ENCODE results near the gene ZDHHC14.

The ZDHHC14 gene

DNA sequence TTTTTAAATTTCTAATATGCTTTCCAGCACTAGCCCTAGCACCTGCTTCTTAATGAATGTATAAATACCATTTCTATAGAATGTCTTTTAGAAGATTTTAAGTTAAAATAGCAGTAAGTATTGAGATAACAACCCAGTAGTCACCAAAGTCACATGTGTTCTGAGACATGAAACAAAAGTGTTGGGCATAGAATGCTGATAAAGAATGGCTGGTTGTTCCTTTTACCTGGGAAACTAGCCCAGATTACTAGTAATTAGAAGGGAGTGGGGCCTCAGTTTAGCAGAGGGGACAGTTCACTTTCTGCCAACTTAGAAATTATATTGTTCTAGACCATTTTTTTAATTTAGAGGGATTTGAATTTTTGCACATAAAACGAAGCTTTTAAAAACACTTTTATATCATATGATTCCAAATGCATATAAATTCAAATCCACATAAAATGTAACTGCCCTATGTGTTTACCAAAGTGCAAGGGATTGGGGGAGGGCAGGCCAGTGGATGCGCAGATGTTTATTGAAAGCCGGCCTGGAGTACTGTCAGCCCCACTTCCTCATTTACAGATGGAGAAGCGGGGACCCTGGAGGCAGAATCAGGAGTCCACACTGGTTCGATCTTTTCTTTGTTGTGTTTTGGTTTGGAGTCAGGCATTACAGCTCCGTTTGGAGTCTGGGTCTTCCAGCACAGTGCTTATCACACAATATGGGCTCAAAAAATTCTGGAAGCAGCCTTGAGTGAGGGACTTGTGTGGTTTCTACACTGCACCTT lies 139.8 kb downstream of the ZDHHC14 start:
- DNase-seq: no peak

DNA sequence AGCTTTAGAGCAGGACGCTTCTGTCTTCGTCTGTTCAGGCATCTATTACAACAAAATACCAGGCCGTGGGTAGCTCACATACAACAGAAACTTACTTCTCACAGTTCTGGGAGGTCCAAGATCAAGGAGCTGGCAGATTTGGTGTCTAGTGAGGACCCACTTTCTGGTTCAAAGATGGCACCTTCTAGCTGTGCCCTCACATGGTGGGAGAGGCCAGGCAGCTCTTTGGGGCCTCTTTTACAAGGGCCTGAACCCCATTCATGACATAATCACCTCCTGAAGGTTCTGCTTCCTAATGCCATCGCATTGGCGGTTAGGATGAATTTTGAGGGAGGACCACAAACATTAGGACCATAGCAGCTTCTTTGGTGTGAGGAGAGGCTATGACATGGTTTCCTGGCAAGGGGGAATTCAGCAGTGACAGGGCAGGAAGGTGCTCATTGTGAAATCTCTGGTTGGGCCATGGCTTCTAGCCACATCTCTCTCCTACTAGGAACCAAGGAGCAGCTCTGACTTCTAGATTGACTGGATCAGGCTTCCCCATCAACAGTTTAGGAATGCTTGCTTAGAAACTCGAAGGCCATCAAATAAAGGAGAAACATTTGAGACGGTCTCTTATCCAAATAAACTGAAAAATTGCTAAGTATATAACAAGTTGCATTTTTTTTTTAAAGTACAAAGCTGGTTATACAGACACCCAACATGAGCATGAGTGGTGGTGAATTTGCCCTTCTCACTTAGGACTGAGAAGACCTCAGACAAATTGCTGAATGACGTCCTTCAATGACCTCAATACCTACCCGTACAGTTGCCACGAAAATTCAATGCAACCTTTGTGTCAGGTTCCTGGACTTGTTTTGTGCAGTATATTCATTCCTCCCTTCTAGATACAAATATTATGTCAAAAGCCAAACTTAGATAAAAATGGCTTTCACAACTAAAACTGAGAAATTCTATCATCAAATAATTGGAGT lies 140.7 kb downstream of the ZDHHC14 start:
- DNase-seq: no peak

DNA sequence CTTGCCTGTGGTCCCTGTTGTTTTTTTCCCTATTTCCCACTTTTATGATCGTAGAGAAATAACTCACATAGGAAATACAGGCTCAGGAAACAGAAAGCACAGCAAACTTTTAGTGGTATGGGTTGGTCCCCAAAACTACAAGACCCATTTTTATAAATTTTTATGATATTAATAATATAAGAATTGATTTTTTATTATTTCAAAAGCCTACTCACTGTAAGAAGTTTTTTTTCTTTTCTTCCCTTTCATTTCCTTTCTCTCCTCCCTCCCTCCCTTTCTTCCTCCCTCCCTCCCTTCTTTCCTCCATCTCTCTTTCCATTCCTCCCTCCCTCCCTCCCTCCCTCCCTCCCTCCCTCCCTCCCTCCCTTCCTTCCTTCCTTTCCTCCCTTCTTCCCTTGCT lies 141.5 kb downstream of the ZDHHC14 start:
- no peak for DNase-seq

GRCh38 chr6:157524735-157525134 lies 143.7 kb downstream of the ZDHHC14 start:
- DNase-seq: no peak

DNA sequence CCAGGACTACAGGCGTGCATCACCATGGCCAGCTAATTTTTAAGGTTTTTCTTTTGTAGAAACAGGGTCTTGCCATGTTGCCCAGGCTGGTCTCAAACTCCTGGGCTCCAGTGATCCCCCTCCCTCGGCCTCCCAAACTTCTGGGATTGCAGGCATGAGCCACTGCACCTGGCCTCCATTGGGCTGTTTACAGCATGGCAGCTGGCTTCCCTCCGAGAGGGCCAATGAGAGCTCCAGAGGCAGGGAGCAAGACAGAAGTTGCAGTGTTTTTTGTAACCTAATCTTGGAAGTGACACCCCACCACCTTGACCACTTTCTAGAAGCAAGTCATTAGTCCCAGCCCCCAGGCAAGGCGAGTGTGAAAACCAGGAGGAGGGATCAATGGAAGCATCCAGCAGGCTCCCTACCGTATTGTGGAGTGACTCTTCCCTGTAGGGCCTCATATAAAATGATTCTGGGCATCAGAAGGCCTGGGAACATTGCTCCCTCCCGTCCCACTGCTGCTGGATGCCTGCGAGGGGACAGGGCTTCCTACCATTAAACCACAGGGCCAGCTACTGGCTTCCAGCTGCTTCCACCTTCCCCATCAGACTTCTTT lies 144.4 kb downstream of the ZDHHC14 start:
- no peak for DNase-seq

DNA sequence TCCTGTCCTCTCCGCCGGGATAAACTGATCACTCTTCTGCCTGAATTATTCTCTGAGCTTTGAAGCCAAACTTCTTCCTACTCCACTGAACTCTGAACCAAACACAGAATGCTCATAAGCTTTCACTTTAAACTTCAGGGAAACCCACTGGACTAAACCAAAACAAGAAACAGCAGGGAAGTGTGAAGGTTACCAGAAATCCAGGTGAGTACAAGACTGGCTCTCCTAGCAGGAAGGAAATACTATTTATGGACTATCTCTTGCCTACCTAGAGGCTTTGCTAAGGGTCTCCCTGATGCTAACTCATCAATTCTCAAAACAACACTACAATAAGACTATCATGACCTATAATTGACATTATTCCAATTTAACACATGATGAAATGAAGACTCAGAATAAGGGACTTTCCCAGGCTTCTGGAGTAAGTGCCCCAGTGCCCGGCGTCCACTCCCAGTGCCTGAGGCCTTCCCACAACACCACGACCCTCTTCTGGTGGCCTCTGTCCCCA lies 145.0 kb downstream of the ZDHHC14 start:
- no peak for DNase-seq

- no peak for DNase-seq
These were observed 146.5 kb downstream of the ZDHHC14 start for GRCh38 chr6:157527471-157527907.

DNA sequence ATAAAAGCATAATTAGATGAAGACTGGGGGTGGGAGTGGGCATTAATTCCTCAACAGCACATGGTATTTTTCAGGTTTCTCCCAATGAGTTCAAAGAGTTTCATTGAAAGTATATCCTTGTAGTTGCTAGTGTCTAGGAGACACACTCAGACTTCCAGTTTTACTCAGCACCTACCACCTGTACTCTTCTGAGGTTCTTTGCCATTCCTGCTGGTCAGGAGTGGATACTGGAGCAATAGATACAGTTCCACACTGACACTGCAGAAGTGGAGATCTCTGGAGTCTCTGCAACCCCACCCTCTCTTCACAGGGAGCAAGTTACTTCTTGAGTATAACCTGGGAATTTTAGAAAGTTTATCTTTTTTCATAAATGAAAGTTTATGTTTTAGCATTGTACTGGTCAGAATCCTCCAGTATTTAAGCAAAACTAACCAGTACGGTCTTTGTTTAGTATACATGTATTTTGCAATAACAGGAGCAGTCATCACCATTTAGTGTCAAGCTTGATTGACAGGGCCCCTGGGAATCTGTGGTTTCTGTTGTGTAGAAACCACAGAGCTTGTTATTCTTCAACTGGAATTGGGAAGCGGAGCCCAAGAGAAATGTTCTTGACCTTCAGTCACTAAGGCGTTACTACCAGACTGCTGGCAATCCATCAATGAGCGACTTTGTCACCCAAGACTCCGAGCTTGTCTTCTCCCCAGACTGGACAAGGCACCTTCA lies 148.1 kb downstream of the ZDHHC14 start:
- DNase-seq: no peak

GRCh38 chr6:157529654-157530039 lies 148.7 kb downstream of the ZDHHC14 start:
- DNase-seq: no peak

DNA sequence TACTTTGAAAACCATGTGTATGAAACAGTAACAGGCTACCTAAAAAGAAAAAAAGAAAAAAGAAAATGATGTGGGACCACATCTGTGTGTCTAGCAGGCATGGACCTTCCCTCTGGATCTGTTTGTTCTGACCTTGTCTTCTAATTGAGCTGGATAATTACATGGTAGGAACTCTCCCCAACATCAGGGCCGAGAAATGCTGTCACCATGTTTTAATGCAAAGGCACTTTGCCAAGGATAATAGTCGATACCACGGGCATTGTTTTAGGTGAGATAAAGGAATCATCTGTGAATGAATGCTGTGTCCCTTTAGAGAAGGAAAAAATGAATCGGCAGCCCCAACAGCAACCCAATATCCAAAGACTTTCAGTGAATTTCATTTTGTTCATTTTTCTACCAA lies 149.1 kb downstream of the ZDHHC14 start:
- DNase-seq: no peak

DNA sequence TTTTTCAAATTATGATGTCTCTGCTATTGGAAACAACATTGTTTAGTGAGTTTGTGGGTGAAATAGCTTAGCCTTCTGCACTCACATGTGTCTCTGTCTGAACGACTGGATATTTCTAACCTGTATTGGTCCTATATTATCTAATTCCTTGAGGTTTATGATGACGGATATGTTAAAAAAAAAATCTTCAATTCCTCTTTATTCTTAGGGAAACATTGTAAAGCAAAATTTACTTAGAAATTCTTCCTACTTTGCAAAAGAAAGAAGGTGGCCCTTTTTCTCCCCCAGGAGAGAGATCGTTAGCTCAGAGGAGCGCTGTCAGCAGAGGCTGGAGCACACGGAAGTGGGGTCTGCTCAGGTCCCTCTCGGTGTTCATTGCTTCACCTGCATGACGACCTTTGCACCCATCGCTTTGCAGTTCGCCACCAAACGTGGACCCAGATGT lies 149.8 kb downstream of the ZDHHC14 start:
- no peak for DNase-seq

DNA sequence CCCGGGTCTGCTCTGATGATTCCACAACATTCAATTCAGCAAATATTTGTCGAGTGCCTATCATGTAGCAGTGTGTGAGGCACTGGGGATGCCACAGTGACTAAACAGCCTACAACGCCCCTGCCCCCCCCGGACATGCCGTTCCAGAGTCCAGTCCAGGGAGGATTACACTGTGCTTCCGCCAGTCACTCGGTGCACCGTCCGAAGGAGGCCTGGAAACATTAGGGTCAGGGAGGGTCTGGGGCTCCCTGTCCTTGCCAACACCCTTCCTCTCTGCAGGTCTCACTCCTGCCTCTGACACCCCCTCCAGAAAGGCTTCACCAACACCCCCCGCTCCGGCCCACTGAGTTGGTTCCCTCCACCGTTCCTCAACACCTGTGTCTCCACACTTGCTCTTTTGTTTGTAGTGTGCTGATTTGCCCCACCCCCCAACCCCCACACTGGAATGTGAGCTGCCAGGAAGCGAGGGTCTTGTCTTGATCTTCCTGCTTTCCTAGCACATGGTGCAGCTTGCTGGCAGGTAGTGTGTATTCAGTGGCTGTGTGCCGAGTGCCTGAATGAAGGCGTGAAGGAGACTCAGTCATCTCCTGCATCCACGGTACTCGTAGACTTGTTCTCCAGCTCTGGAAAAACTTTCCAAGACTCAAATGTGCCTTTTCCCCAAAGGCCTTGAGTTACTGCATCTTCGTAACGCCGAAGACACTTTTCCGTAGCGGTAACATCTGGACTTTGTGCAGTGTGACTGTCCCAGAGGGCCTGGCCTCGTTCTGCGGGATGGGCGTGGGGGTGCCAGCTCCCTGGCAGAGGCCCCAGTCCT lies 150.4 kb downstream of the ZDHHC14 start:
- DNase-seq: no peak

DNA sequence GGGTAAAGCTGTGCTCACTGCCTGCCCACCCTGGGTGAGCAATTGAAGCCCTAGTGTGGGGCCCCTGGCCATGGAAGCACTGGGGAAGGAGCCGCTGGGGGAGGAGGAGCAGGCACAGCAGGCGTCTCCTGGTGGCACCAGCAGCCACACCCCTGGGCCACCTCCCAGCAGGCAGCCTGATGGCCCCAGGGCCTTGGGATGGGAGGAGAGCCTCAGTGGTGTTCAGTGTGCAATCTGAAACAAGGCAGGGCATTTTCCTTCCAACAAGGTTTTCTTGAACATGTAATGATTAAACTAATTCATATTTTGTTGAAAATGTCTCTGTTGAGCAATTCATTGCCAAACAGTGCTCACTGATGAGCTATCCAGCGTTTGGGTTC lies 151.0 kb downstream of the ZDHHC14 start:
- DNase-seq: no peak

DNA sequence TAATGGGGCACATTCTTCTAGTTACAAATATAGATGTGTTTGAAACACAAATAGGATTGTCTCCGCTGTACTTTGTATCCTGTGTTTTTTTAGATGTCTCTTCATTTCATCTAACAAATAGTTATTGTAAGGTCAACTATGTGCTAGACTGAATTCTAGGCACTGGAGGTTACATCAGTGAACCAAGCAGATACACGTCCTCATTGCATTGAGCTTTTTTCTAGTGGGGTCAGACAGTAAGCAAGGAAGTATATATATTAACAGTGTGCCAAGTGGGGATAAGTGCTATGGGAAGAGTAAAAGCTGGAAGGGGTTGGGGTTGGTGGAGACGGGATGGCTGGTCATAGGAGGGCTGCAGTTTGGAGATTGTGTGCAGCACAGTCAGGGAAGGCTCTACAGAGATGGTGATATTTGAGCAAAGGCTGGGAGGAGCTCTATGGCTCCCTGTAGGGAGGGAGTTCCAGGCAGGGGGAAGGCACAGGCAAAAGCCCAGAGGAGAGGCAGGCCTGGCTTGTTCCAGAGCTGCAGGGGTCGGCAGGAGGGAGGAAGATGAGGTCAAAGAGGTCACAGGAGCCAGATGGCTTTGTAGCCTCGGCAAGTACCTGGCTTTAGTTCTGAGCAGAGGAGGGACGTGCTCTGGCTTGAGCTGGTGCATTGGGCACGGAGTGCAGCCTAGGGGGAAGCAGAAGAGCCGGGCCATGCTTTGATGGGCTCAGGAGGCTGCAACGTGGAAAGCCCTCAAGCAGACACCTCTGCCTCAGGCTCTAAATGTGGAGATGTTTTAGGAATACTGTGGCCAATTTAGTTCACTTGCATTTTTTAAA lies 152.3 kb downstream of the ZDHHC14 start:
- no peak for DNase-seq

DNA sequence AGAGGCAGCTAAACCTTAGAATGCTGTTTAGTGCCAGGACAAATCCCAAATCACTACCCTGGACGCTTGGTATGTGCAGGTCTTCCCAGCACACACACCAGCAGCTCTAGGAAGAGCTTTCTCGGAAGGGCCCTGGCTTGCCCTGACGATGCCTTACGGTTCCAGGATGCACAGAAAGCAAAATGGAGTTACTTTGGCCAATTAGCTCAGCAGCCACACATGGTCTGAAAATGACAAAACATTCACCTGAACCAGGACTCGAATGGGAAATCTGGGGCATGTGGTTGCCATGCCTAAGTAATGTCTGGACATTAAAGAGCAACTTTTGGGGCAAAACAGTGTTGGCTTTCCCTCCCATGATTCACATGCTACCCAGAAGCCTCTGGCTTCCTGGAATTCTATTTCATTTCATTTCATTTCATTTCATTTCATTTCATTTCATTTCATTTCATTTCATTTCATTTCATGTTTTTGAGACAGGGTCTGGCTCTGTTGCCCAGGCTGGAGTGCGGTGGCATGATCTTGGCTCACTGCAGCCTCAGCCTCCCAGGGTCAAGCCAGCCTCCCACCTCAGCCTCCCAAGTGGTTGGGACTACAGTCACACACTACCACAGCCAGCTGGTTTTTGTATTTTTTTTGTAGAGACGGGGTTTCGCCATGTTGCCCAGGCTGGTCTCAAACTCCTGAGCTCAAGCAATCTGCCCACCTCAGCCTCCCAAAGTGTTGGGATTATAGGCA lies 153.3 kb downstream of the ZDHHC14 start:
- DNase-seq: no peak

- DNase-seq: no peak
These were observed 154.0 kb downstream of the ZDHHC14 start for GRCh38 chr6:157534977-157535339.

GRCh38 chr6:157535340-157536222 lies 154.6 kb downstream of the ZDHHC14 start:
- no peak for DNase-seq

GRCh38 chr6:157536223-157536545 lies 155.2 kb downstream of the ZDHHC14 start:
- DNase-seq: no peak

DNA sequence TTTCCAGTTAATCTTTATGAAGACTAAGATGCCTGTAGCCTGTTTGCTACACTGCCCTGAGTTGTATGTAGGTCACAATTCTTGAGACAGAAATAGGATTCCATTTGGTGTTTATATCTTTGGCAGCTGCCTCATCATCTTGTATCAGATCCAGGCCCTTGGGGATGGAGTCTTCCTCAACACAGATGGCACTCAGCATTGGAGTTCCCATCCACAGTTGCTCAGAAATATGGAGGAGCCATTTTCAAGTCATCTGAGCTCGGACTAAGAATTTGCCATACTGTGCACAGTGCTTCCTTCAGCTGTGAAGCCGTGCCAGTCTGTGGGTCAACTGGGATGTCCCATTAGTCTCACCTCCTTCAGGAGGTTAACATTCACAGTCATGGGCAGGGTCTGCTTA lies 156.6 kb downstream of the ZDHHC14 start:
- DNase-seq: no peak

Measured in activated naive CD4-positive, alpha-beta T cell treated with Interleukin-2 at 50 U/mL for 16 hours (primary cell).